Measurements from ENCODE around the gene TMEM242.

The TMEM242 gene

DNA sequence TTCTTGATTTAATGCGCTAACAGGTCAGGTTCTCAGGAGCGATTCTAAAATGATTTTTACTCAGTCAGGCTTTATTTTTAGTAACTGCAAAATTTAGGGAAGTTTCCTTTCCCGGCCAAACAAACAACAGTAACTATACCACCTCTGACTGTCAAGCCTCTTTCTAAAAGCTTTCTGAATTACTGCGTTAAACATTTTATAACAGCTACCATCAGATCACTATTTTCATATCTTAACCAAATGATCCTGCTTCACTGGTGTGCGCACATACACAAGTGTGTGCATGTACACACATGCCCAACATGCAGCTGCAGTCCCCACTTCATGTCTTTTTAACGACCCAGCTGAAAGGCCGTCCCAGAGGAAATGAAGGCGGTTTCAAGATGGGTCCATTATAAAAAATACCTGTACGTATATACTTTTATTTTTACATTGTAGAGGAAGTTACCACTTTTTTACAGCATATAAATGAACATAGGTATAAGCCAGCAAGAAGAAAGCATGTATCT, 25.0 kb downstream of the TMEM242 start:
- H2AFZ ChIP-seq (ENCODE audit: low read length): no peak overlapping the region
- H4K20me1 ChIP-seq (ENCODE audit: insufficient read depth, low read length, poor library complexity, severe bottlenecking): no peaks in the 10 kb centered on the region
- H3K4me3 ChIP-seq (ENCODE audit: low read length, poor library complexity, severe bottlenecking): no peak overlapping the region
- H3K27me3 ChIP-seq (ENCODE audit: insufficient read depth, low read length, poor library complexity, severe bottlenecking): no peaks in the 10 kb centered on the region
- H3K36me3 ChIP-seq (ENCODE audit: insufficient read depth, low read length): no peaks in the 10 kb centered on the region
- no peak overlapping the region for H3K9ac ChIP-seq (ENCODE audit: low read depth, low read length, poor library complexity, severe bottlenecking)
- H3K4me1 ChIP-seq (ENCODE audit: insufficient read depth, low read length, poor library complexity, severe bottlenecking): peaks cover 17% of the 10 kb centered on the region
- no peaks in the 10 kb centered on the region for H3K9me2 ChIP-seq (replicated peaks; ENCODE audit: low read depth, low read length)
- no peak overlapping the region for H3K4me2 ChIP-seq (ENCODE audit: low read depth, low read length, poor library complexity, severe bottlenecking)
- TF ChIP-seq EZH2phosphoT487 (IDR thresholded peaks at IDR 0.05; ENCODE audit: borderline replicate concordance): no peak
- TF ChIP-seq, protein P1, sequence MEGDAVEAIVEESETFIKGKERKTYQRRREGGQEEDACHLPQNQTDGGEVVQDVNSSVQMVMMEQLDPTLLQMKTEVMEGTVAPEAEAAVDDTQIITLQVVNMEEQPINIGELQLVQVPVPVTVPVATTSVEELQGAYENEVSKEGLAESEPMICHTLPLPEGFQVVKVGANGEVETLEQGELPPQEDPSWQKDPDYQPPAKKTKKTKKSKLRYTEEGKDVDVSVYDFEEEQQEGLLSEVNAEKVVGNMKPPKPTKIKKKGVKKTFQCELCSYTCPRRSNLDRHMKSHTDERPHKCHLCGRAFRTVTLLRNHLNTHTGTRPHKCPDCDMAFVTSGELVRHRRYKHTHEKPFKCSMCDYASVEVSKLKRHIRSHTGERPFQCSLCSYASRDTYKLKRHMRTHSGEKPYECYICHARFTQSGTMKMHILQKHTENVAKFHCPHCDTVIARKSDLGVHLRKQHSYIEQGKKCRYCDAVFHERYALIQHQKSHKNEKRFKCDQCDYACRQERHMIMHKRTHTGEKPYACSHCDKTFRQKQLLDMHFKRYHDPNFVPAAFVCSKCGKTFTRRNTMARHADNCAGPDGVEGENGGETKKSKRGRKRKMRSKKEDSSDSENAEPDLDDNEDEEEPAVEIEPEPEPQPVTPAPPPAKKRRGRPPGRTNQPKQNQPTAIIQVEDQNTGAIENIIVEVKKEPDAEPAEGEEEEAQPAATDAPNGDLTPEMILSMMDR (conservative IDR thresholded peaks at IDR 0.05; ENCODE audit: low read length): no peak
- H3F3A ChIP-seq (ENCODE audit: low read depth): no peaks in the 10 kb centered on the region
- H3K9me3 ChIP-seq (ENCODE audit: insufficient read depth, low read depth, low read length): no peaks in the 10 kb centered on the region
- H3K79me2 ChIP-seq (ENCODE audit: insufficient read depth, low read length): no peaks in the 10 kb centered on the region; the same call in 1 of the 2 replicates

DNA sequence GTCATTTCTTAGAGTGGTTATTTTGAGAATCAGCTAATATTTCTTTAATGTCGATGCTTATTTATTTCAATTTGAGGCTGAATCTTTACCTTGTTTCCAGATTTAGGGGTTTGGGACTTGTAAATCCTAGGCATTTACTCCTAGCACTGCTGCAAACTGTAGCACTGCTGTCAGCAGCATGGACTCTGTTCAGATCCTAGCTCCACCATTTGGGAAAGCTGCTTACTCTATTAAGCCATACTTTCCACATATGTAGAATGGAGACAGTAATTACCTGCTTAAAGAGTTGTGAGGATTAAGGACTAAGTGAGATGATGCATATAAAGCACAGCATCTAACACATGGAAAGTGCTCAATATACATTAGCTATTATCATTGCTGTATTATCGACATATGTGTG, 28.7 kb downstream of the TMEM242 start:
- no peaks in the 10 kb centered on the region; the same call in 1 of the 2 replicates for H3F3A ChIP-seq (ENCODE audit: low read depth)

DNA sequence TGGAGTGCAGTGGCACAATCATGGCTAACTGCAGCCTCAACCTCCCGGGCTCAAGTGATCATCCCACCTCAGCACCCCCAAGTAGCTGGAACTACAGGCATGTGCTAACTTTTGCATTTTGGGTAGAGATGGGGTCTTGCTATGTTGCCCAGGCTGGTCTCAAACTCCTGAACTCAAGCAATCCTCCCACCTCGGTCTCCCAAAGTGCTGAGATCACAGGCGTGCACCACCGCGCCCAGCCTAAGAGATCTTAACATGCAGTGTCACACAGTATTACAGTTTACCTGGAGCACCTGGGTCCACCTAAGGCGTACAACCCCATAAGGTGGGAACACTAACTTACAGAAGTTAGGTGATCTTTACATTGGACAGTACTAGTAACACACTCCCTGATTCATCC, 29.5 kb downstream of the TMEM242 start:
- Histone ChIP-seq H4K20me1 (ENCODE audit: insufficient read depth, low read length, poor library complexity, severe bottlenecking) (no peaks in the 10 kb centered on the region), H3K27me3 (ENCODE audit: insufficient read depth, low read length, poor library complexity, severe bottlenecking) (no peaks in the 10 kb centered on the region), H3K4me2 (ENCODE audit: low read depth, low read length, poor library complexity, severe bottlenecking) (no peak overlapping the region), H3K9me2 (replicated peaks; ENCODE audit: low read depth, low read length) (no peaks in the 10 kb centered on the region), H3K36me3 (ENCODE audit: insufficient read depth, low read length) (peaks cover 25% of the 10 kb centered on the region; the same call in 1 of the 2 replicates), H3K9ac (ENCODE audit: low read depth, low read length, poor library complexity, severe bottlenecking) (no peak overlapping the region), H3K9me3 (ENCODE audit: insufficient read depth, low read depth, low read length) (no peaks in the 10 kb centered on the region), H3K79me2 (ENCODE audit: insufficient read depth, low read length) (no peaks in the 10 kb centered on the region; the same call in 1 of the 2 replicates), H2AFZ (ENCODE audit: low read length) (no peak overlapping the region), H3K4me1 (ENCODE audit: insufficient read depth, low read length, poor library complexity, severe bottlenecking) (peaks cover 14% of the 10 kb centered on the region), H3K4me3 (ENCODE audit: low read length, poor library complexity, severe bottlenecking) (no peak overlapping the region), H3F3A (ENCODE audit: low read depth) (no peaks in the 10 kb centered on the region; the same call in 1 of the 2 replicates)
- TF ChIP-seq EZH2phosphoT487 (IDR thresholded peaks at IDR 0.05; ENCODE audit: borderline replicate concordance): no peak
- TF ChIP-seq, protein P1 (conservative IDR thresholded peaks at IDR 0.05; ENCODE audit: low read length): no peak

More for the DNA sequence above, 28.7 kb downstream of the TMEM242 start:
- Histone ChIP-seq H3K9me3 (ENCODE audit: insufficient read depth, low read depth, low read length) (no peaks in the 10 kb centered on the region), H3K4me3 (ENCODE audit: low read length, poor library complexity, severe bottlenecking) (no peak overlapping the region), H3K36me3 (ENCODE audit: insufficient read depth, low read length) (peaks cover 24% of the 10 kb centered on the region; the same call in 1 of the 2 replicates), H3K9me2 (replicated peaks; ENCODE audit: low read depth, low read length) (no peaks in the 10 kb centered on the region), H4K20me1 (ENCODE audit: insufficient read depth, low read length, poor library complexity, severe bottlenecking) (no peaks in the 10 kb centered on the region), H3K4me1 (ENCODE audit: insufficient read depth, low read length, poor library complexity, severe bottlenecking) (peaks cover 15% of the 10 kb centered on the region), H3K27me3 (ENCODE audit: insufficient read depth, low read length, poor library complexity, severe bottlenecking) (no peaks in the 10 kb centered on the region), H2AFZ (ENCODE audit: low read length) (no peak overlapping the region), H3K79me2 (ENCODE audit: insufficient read depth, low read length) (no peaks in the 10 kb centered on the region; the same call in 1 of the 2 replicates), H3K4me2 (ENCODE audit: low read depth, low read length, poor library complexity, severe bottlenecking) (no peak overlapping the region), H3K9ac (ENCODE audit: low read depth, low read length, poor library complexity, severe bottlenecking) (no peak overlapping the region)
- no peak for TF ChIP-seq EZH2phosphoT487 (IDR thresholded peaks at IDR 0.05; ENCODE audit: borderline replicate concordance)
- TF ChIP-seq, protein P1 (conservative IDR thresholded peaks at IDR 0.05; ENCODE audit: low read length): no peak

Data from Loucy (cell line).